WERI-Rb-1 (cell line): ENCODE results near the gene ATG9A.

Experiments
- DNase-seq: peaks from one replicate; pipeline ENCODE4 v3.0.0-alpha.2; 2020
- H3K27ac ChIP-seq: fragments of 250-450 bp; sonication (Bioruptor Pico); 2 replicates; pipeline ENCODE4 v1.5.1; 2020; ENCODE audit warnings: mild to moderate bottlenecking, moderate library complexity
- H3K27me3 ChIP-seq: fragments of 250-450 bp; sonication (Bioruptor Pico); 2 replicates; pipeline ENCODE4 v1.5.1; 2021; ENCODE audit warnings: mild to moderate bottlenecking, low read depth, moderate library complexity; ENCODE audit not compliant: insufficient read depth, severe bottlenecking
- H3K36me3 ChIP-seq: fragments of 250-450 bp; sonication (Bioruptor Pico); 2 replicates; pipeline ENCODE4 v1.5.1; 2020; ENCODE audit warnings: mild to moderate bottlenecking, moderate library complexity
- H3K4me3 ChIP-seq: 2 replicates; pipeline ENCODE4 v1.5.1; 2011; ENCODE audit warnings: low read depth, mild to moderate bottlenecking, control low read depth, low read length
- H3K9me3 ChIP-seq: fragments of 250-450 bp; sonication (Bioruptor Pico); 2 replicates; pipeline ENCODE4 v1.5.1; 2021; ENCODE audit warnings: mild to moderate bottlenecking, moderate library complexity; ENCODE audit not compliant: severe bottlenecking
- TF ChIP-seq, protein P1 (sequence below): IDR thresholded peaks from 2 replicates; pipeline ENCODE4 v1.5.1; 2011; ENCODE audit warnings: low read depth, mild to moderate bottlenecking, control low read depth, inconsistent platforms, low read length

The ATG9A gene

DNA sequence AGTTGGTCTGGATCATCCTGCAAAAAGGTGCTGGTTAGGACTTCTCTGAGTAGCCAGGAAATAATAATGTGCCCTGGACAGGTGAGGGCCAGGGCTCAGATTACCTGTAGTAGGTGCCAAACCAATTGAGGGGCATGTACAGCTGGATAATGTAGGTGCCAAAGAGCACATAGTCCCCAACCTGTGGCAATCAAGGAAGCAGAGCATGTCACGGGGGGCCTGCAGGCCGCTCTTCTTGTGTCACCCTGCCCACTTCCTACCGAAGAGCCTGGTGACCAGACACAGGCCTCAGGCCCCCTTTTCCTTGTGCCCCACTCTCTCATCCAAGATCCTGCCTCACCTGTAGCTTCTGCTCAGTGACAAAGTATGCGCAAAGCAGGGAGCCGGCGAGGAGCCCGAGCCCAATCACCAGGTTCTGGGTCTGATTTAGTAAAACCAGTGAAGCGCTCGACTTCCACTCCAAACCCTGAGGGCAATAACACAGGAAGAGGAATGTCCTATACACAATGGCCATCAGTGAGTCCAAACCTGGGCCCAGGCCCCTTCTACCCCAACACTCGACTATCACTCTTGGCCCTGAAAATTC lies 15.9 kb downstream of the ATG9A start:
- Histone ChIP-seq H3K36me3 (peaks cover 83% of the 10 kb centered on the region), H3K27ac (no peak overlapping the region), H3K9me3 (no peaks in the 10 kb centered on the region), H3K27me3 (no peaks in the 10 kb centered on the region), H3K4me3 (no peak overlapping the region)
- TF ChIP-seq, protein P1, sequence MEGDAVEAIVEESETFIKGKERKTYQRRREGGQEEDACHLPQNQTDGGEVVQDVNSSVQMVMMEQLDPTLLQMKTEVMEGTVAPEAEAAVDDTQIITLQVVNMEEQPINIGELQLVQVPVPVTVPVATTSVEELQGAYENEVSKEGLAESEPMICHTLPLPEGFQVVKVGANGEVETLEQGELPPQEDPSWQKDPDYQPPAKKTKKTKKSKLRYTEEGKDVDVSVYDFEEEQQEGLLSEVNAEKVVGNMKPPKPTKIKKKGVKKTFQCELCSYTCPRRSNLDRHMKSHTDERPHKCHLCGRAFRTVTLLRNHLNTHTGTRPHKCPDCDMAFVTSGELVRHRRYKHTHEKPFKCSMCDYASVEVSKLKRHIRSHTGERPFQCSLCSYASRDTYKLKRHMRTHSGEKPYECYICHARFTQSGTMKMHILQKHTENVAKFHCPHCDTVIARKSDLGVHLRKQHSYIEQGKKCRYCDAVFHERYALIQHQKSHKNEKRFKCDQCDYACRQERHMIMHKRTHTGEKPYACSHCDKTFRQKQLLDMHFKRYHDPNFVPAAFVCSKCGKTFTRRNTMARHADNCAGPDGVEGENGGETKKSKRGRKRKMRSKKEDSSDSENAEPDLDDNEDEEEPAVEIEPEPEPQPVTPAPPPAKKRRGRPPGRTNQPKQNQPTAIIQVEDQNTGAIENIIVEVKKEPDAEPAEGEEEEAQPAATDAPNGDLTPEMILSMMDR = no peak
- no peak for DNase-seq

DNA sequence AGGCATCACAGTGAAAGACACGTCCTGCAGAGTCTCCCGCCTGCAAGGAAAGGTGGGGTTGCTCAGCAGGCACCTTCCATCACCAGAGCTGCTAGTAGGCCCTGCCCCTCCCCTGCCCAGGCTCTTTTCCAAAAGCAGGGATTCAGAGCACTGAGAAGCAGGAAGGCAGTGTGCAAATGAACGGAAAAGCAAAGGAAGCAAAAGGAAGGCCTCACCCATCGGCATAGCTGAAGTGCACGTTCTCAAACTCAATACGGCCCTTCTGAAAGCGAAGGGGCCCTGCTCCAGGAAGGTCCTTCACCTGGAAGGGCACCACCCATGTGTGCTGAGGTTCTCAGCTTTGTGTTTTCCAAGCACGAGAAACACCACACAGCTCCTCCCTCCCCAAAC lies 16.4 kb downstream of the ATG9A start:
- no peaks in the 10 kb centered on the region for H3K9me3 ChIP-seq
- H3K27ac ChIP-seq = no peak overlapping the region
- TF ChIP-seq, protein P1 = no peak
- H3K36me3 ChIP-seq = peaks cover 88% of the 10 kb centered on the region
- no peak for DNase-seq
- no peak overlapping the region for H3K4me3 ChIP-seq
- H3K27me3 ChIP-seq = no peaks in the 10 kb centered on the region

DNA sequence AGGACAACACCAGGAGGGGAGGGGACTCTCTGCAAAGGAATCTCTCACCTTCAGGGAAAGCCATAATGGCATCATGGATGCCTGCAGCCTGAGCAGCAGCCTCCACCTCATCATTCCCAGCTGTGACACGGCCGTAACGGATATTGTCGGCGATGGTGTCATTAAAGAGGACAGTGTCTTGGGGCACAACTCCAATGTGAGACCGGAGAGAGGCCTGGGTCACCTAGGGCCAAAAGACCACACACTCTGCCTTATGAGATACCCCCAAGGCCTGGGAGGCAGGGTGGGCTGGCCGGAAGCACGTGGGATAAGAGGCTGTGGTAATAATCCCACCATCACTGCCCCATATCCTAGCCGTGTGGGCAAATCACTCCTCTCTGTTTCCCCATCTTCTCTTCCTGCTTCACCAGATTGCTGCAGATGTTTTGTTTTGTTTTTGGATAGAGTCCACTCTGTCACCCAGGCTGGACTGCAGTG lies 18.5 kb downstream of the ATG9A start:
- peaks cover 82% of the 10 kb centered on the region for H3K36me3 ChIP-seq

DNA sequence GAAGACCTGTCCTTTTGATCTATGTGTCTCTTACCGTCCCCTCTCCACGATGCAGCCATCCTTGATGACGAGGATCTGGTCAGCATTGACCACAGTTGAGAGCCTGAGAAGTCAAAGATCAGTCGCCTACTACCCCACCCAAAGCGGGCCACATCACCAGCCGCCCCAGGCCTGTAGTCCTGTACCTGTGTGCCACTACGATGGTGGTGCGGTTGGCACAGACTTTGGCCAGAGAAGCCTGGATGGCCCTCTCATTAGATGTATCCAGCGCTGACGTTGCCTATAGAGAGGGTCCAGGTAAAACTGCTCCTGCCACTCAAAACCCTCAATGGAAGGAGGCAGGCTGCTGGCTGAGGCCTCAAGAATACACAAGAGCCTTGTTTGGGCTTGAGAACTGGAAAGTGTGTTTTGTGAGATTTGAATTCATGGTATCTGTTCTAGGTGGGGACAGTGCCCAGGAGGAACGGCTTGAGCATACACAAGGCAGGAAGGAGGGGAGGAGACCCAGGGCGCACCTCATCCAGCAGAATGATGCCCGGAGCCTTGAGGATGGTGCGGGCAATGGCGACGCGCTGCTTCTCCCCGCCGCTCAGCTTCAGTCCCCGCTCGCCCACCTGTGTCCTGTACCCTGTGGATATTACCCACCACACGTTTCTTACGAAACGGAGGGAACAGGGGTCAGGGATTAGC lies 19.1 kb downstream of the ATG9A start:
- no peak overlapping the region for H3K4me3 ChIP-seq
- H3K27me3 ChIP-seq = no peaks in the 10 kb centered on the region
- TF ChIP-seq, protein P1 = no peak
- H3K36me3 ChIP-seq = peaks cover 76% of the 10 kb centered on the region
- DNase-seq = no peak
- no peaks in the 10 kb centered on the region for H3K9me3 ChIP-seq
- H3K27ac ChIP-seq = no peak overlapping the region

More for the DNA sequence above, 18.5 kb downstream of the ATG9A start:
- Histone ChIP-seq H3K9me3 (no peaks in the 10 kb centered on the region), H3K27me3 (no peaks in the 10 kb centered on the region), H3K27ac (no peak overlapping the region), H3K4me3 (no peak overlapping the region)
- TF ChIP-seq, protein P1 = no peak
- DNase-seq = no peak

DNA sequence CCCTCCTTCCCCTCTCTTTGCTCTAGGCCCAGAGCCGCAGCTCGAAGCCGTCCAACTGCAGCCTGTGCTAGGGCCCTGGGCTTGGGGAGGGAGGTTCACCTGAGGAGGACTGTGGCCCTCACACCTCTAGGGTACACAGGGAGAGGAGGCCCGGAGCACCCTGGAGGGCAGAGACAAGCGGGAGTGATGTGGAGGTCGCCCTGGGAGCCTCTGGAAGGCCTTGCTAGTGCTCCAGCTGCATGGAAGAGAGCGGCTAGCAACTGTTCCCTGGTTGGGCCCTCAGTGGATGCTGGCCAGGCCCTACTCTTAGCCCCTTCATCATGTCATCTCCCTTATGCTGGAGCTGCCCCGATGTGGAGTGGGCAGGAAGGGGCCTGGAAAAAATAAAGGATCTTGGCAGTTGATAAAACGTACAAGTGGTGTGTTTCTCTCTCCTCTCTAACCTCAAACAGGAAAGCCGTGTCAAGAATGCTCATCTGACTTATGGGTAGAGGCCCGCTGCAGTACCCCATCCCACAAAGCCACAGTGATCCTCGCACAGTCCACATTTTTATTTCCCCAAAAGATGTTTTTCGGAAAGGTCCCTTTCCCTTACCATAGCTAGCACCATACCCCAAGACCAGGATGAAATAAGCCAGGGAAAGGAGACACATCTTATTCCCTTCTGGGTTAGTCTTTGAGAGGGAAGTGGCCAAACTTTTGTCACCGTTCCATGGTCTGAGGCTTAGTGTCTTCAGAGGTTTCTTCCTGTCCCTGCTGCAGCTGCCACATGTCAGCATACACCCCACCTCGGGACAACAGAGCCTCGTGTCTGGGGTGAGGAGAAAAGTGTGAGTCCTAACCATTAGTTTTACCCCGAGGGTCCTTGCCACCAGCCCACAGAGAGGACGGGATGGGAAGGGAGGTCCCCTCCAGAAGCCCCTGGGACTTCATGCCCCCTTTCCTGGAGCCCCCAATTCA lies 19.9 kb downstream of the ATG9A start:
- Histone ChIP-seq H3K4me3 (no peak overlapping the region), H3K27me3 (no peaks in the 10 kb centered on the region), H3K27ac (no peak overlapping the region), H3K36me3 (peaks cover 68% of the 10 kb centered on the region), H3K9me3 (no peaks in the 10 kb centered on the region)
- DNase-seq = no peak
- TF ChIP-seq, protein P1 = no peak
